Karpas-422 (cell line): ENCODE results near the gene SLC25A6. TPM values are rescaled to one million over a fixed set of nuclear protein-coding genes. Genes with fewer than 3 reads are reported as not detected.
"Not testable (repeated sequence)": the region's sequence is repeated elsewhere in the genome, so short reads cannot be mapped to it uniquely, and the experiment has no call there.

Experiments
- DNase-seq: peaks from one replicate; pipeline ENCODE4 v3.0.0-alpha.2; 2015
- H2AFZ ChIP-seq: fragments of 200-600 bp; sonication (generic); 2 replicates; pipeline ENCODE4 v1.6.1; 2014; ENCODE audit warnings: antibody characterized with exemption, low read length, mixed read lengths
- H3K27ac ChIP-seq: fragments of 200-600 bp; sonication (generic); 2 replicates; pipeline ENCODE4 v1.5.1; 2014; ENCODE audit warnings: mild to moderate bottlenecking, low read length, moderate library complexity
- H3K27me3 ChIP-seq: fragments of 200-600 bp; sonication (generic); 2 replicates; pipeline ENCODE4 v1.6.1; 2014; ENCODE audit warnings: low read length, mixed read lengths
- H3K36me3 ChIP-seq: fragments of 200-600 bp; sonication (generic); 2 replicates; pipeline ENCODE4 v1.6.1; 2014; ENCODE audit warnings: low read length, mixed read lengths; ENCODE audit not compliant: insufficient read depth
- H3K4me1 ChIP-seq: fragments of 200-600 bp; sonication (generic); 2 replicates; pipeline ENCODE4 v1.6.1; 2014; ENCODE audit warnings: mild to moderate bottlenecking, low read length, mixed read lengths
- H3K4me2 ChIP-seq: fragments of 200-600 bp; sonication (generic); 2 replicates; pipeline ENCODE4 v1.6.1; 2014; ENCODE audit warnings: low read length, low read depth, mild to moderate bottlenecking; ENCODE audit not compliant: poor library complexity, severe bottlenecking
- H3K4me3 ChIP-seq: fragments of 200-600 bp; sonication (generic); 2 replicates; pipeline ENCODE4 v1.5.1; 2014; ENCODE audit warnings: mild to moderate bottlenecking, antibody characterized with exemption, low read length, mixed read lengths
- H3K79me2 ChIP-seq: fragments of 200-600 bp; sonication (generic); 2 replicates; pipeline ENCODE4 v1.6.1; 2014; ENCODE audit warnings: mild to moderate bottlenecking, low read length, mixed read lengths
- H3K9ac ChIP-seq: fragments of 200-600 bp; sonication (generic); 2 replicates; pipeline ENCODE4 v1.6.0; 2014; ENCODE audit warnings: low read length
- H3K9me2 ChIP-seq: fragments of 200-600 bp; sonication (generic), shearing (Covaris generic); replicated peaks from 2 replicates; pipeline ENCODE4 v1.6.0; 2014; ENCODE audit warnings: mild to moderate bottlenecking, low read length, moderate library complexity; ENCODE audit not compliant: insufficient read depth
- H3K9me3 ChIP-seq: fragments of 300-700, 200-600 bp; sonication (generic); 2 replicates; pipeline ENCODE4 v1.6.1; 2014; ENCODE audit warnings: low read length, mixed read lengths
- H4K20me1 ChIP-seq: fragments of 200-600 bp; sonication (generic); 2 replicates; pipeline ENCODE4 v1.6.1; 2014; ENCODE audit warnings: mild to moderate bottlenecking, antibody characterized with exemption, low read length, low read depth; ENCODE audit not compliant: insufficient read depth
- total RNA-seq: library from RNA; depleted of rRNA; stranded (reverse); fragments of >200 nt; shearing (Covaris generic); gene quantifications from 2 replicates; pipeline ENCODE4 v1.2.3, GENCODE V29; 2014; ENCODE audit warnings: low replicate concordance; rRNA removed

Gene SLC25A6
- 209 and 367 TPM in 2 replicates for total RNA-seq

DNA sequence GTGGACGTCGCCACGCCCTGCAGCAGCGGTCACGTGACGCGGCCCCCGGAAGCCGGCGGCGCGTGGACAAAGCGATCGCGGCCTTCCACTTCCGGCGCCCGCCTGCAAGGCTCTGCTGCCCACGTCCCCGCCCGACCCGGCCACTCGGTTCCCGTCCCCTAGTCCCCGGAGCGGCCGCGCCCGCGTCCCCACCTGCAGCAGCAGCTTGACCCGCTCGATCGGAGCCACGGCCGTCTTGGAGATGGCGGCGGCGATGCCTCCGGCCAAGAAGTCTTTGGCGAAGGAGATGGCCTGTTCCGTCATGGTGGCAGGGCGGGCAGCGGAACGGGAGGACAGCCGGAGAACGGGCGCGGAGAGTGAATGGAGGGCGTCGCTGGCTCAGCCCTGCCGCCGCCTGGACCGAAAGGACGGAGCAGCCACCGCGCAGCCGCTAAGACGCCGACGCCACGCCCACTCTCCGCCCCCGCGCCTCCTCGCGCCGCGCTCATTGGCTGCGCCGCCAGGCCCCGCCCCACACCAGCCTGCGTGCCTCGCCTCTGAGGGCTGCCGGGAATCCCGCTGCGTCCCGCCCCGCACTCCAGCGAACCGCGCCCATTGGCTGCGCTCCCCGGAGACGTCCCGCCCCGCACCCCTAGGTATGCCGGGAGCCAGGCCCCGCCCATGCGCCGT is at the start of gene SLC25A6:
Gene SLC25A6 (minus strand): TSS at position 407 of the 669 bp plus-strand sequence. CDS start 104 bp downstream, at position 303.
- Histone ChIP-seq H2AFZ (no peak within 1 kb of the TSS), H3K27me3 (no peaks in the 10 kb centered on the region), H3K4me2 (peak within 1 kb of the TSS; percentile 95), H3K9ac (peak within 1 kb of the TSS; percentile 100), H4K20me1 (peaks cover 50% of the 10 kb centered on the region), H3K36me3 (peaks cover 61% of the 10 kb centered on the region), H3K9me3 (no peaks in the 10 kb centered on the region), H3K27ac (peak within 1 kb of the TSS; percentile 94), H3K4me1 (peaks cover 34% of the 10 kb centered on the region), H3K9me2 (no peaks in the 10 kb centered on the region), H3K79me2 (peaks cover 84% of the 10 kb centered on the region), H3K4me3 (peak within 1 kb of the TSS; percentile 86)
- peak; percentile 100 for DNase-seq

DNA sequence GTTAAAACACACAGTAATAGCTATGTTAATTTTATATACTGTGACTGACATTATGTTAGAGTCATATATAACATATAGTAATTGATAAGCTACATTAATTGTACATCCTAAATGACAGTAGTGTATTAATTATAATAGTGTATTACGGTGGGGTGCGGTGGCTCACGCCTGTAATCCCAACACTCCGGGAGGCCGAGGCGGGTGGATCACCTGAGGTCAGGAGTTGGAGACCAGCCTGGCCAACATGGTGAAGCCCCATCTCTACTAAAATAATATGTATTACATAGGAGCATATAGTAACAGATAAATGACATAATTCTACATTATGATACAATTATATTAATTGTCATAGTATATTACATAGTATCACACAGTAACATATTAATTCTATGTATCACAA is 48.6 kb upstream of the SLC25A6 start:
- Histone ChIP-seq H3K36me3 (peaks cover 50% of the 10 kb centered on the region), H3K4me3 (no peak overlapping the region), H3K9ac (no peak overlapping the region), H3K79me2 (peaks cover 49% of the 10 kb centered on the region), H3K4me1 (no peaks in the 10 kb centered on the region), H3K9me3 (no peaks in the 10 kb centered on the region), H4K20me1 (0 out of 2 replicates have a peak, but pooled peaks cover 17% of the 10 kb centered on the region), H3K9me2 (no peaks in the 10 kb centered on the region), H3K27me3 (no peaks in the 10 kb centered on the region), H2AFZ (no peak overlapping the region), H3K4me2 (no peak overlapping the region), H3K27ac (no peak overlapping the region)
- DNase-seq = no peak

DNA sequence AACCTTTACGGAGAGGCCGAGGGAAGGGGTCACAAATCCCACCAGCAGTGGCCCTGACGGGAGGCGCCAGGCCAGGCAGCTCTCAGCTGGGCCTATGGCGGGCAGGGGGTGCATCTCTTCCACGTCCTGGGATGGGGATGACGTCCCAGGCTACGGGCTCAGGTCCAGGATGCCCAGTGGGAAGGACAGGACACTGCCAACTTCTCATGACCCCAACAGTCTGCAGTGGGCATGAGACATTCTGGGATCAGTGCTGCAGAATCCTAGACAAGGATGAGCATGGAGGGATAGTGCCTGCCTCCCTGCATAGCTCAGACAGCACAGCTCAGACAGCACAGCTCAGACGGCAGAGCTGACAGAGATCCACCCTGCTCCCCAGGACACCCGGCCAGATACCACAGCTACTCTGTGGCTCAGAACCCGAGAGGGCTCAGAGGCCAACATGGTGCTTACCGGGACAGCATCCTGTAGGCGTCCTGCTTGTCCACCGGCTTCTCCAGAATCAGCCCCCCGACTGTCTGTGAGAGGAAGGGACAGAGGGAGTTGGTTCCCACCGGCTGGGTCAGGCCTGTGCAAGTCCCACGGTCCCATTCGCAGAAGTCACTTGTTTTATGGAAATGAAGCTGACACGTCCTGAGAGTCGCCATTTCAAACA is 43.5 kb upstream of the SLC25A6 start:
- H3K9me2 ChIP-seq = no peaks in the 10 kb centered on the region
- no peak for DNase-seq
- no peak overlapping the region for H3K4me3 ChIP-seq
- no peak overlapping the region for H3K9ac ChIP-seq
- H3K9me3 ChIP-seq = no peaks in the 10 kb centered on the region
- H4K20me1 ChIP-seq = 0 out of 2 replicates have a peak, but pooled peaks cover 8% of the 10 kb centered on the region
- H3K27ac ChIP-seq = no peak overlapping the region
- H3K79me2 ChIP-seq = peaks cover 10% of the 10 kb centered on the region
- H3K4me1 ChIP-seq = no peaks in the 10 kb centered on the region
- no peaks in the 10 kb centered on the region for H3K27me3 ChIP-seq
- H3K4me2 ChIP-seq = no peak overlapping the region
- no peak overlapping the region for H2AFZ ChIP-seq
- H3K36me3 ChIP-seq = peaks cover 22% of the 10 kb centered on the region

GRCh38 chrX:1434871-1435240 is 42.9 kb upstream of the SLC25A6 start:
- H3K4me3 ChIP-seq = no peak overlapping the region
- H2AFZ ChIP-seq = no peak overlapping the region
- H3K36me3 ChIP-seq = peaks cover 25% of the 10 kb centered on the region
- H3K9ac ChIP-seq = no peak overlapping the region
- H3K9me2 ChIP-seq = no peaks in the 10 kb centered on the region
- no peak overlapping the region for H3K27ac ChIP-seq
- H3K9me3 ChIP-seq = no peaks in the 10 kb centered on the region
- no peaks in the 10 kb centered on the region for H3K27me3 ChIP-seq
- H3K4me2 ChIP-seq = no peak overlapping the region
- no peak for DNase-seq
- H4K20me1 ChIP-seq = 0 out of 2 replicates have a peak, but pooled peaks cover 8% of the 10 kb centered on the region
- H3K4me1 ChIP-seq = no peaks in the 10 kb centered on the region
- H3K79me2 ChIP-seq = peaks cover 8% of the 10 kb centered on the region; the same call in 1 of the 2 replicates

GRCh38 chrX:1433646-1434357 is 41.9 kb upstream of the SLC25A6 start:
- no peak overlapping the region for H3K4me2 ChIP-seq
- DNase-seq = no peak
- no peak overlapping the region for H3K9ac ChIP-seq
- H3K9me3 ChIP-seq = no peaks in the 10 kb centered on the region
- H3K4me3 ChIP-seq = no peak overlapping the region
- no peaks in the 10 kb centered on the region for H3K27me3 ChIP-seq
- no peak overlapping the region for H3K27ac ChIP-seq
- peaks cover 8% of the 10 kb centered on the region; the same call in 1 of the 2 replicates for H3K79me2 ChIP-seq
- no peaks in the 10 kb centered on the region for H3K9me2 ChIP-seq
- H4K20me1 ChIP-seq = 0 out of 2 replicates have a peak, but pooled peaks cover 8% of the 10 kb centered on the region
- peaks cover 24% of the 10 kb centered on the region for H3K36me3 ChIP-seq
- H2AFZ ChIP-seq = no peak overlapping the region
- H3K4me1 ChIP-seq = no peaks in the 10 kb centered on the region

GRCh38 chrX:1430451-1430850 is 38.5 kb upstream of the SLC25A6 start:
- H3K27me3 ChIP-seq = no peaks in the 10 kb centered on the region
- H3K9ac ChIP-seq = no peak overlapping the region
- H3K9me2 ChIP-seq = no peaks in the 10 kb centered on the region
- H2AFZ ChIP-seq = no peak overlapping the region
- no peaks in the 10 kb centered on the region for H4K20me1 ChIP-seq
- no peak overlapping the region for H3K4me2 ChIP-seq
- H3K4me3 ChIP-seq = no peak overlapping the region
- no peak for DNase-seq
- H3K4me1 ChIP-seq = no peaks in the 10 kb centered on the region
- H3K9me3 ChIP-seq = no peaks in the 10 kb centered on the region
- H3K79me2 ChIP-seq = no peaks in the 10 kb centered on the region
- H3K27ac ChIP-seq = no peak overlapping the region
- peaks cover 29% of the 10 kb centered on the region for H3K36me3 ChIP-seq

- H3K27ac ChIP-seq = no peak overlapping the region
- no peaks in the 10 kb centered on the region for H3K4me1 ChIP-seq
- no peaks in the 10 kb centered on the region for H3K9me2 ChIP-seq
- H3K4me3 ChIP-seq = no peak overlapping the region
- no peak overlapping the region for H3K9ac ChIP-seq
- H3K9me3 ChIP-seq = no peaks in the 10 kb centered on the region; the same call in 1 of the 2 replicates
- no peaks in the 10 kb centered on the region for H3K79me2 ChIP-seq
- no peak for DNase-seq
- H3K4me2 ChIP-seq = no peak overlapping the region
- no peaks in the 10 kb centered on the region for H3K27me3 ChIP-seq
- H4K20me1 ChIP-seq = no peaks in the 10 kb centered on the region
- no peak overlapping the region for H2AFZ ChIP-seq
- peaks cover 43% of the 10 kb centered on the region for H3K36me3 ChIP-seq
Observed at GRCh38 chrX:1427756-1428155, 35.8 kb upstream of the SLC25A6 start.

GRCh38 chrX:1426321-1426720 is 34.4 kb upstream of the SLC25A6 start:
- H3K9me3 ChIP-seq, H2AFZ ChIP-seq, H3K9ac ChIP-seq, DNase-seq, H4K20me1 ChIP-seq, H3K79me2 ChIP-seq, H3K4me1 ChIP-seq, H3K4me3 ChIP-seq, H3K27ac ChIP-seq, H3K4me2 ChIP-seq, H3K27me3 ChIP-seq, H3K9me2 ChIP-seq: not testable (repeated sequence)
- peaks cover 57% of the 10 kb centered on the region for H3K36me3 ChIP-seq
